ENCODE results near the gene GPR37L1. TPM values are rescaled to one million over a fixed set of nuclear protein-coding genes. Genes with fewer than 3 reads are reported as not detected.
"Not testable (repeated sequence)": the region's sequence is repeated elsewhere in the genome, so short reads cannot be mapped to it uniquely, and the experiment has no call there.

GPR37L1 gene
- total RNA-seq, 1 donor from 2014 or later: not detected

GRCh38 chr1:202160377-202160940 is 37.7 kb downstream of the GPR37L1 start, which contains the start of gene PTPN7:
Gene PTPN7 (minus strand): TSS chr1:202160602. CDS start chr1:202159402, 1,200 bp downstream.
- H3K36me3 Mint-ChIP-seq (ENCODE audit: low read depth): peaks cover 49% of the 10 kb centered on the region
- H3K9me3 Mint-ChIP-seq: no peaks in the 10 kb centered on the region
- peaks cover 71% of the 10 kb centered on the region for H3K4me1 Mint-ChIP-seq
- peak within 1 kb of the TSS; percentile 97 for H3K27ac Mint-ChIP-seq
- DNase-seq: peak; percentile 89
- H3K27me3 Mint-ChIP-seq: no peaks in the 10 kb centered on the region
- H3K4me3 Mint-ChIP-seq: peak within 1 kb of the TSS; percentile 99
- intact Hi-C loops (cut with micrococcal nuclease): loop anchor here (1.0 to 10.0 kb wide), 2 partner anchors 15 to 644 kb away; partner anchors contain the start of gene KDM5B

DNA sequence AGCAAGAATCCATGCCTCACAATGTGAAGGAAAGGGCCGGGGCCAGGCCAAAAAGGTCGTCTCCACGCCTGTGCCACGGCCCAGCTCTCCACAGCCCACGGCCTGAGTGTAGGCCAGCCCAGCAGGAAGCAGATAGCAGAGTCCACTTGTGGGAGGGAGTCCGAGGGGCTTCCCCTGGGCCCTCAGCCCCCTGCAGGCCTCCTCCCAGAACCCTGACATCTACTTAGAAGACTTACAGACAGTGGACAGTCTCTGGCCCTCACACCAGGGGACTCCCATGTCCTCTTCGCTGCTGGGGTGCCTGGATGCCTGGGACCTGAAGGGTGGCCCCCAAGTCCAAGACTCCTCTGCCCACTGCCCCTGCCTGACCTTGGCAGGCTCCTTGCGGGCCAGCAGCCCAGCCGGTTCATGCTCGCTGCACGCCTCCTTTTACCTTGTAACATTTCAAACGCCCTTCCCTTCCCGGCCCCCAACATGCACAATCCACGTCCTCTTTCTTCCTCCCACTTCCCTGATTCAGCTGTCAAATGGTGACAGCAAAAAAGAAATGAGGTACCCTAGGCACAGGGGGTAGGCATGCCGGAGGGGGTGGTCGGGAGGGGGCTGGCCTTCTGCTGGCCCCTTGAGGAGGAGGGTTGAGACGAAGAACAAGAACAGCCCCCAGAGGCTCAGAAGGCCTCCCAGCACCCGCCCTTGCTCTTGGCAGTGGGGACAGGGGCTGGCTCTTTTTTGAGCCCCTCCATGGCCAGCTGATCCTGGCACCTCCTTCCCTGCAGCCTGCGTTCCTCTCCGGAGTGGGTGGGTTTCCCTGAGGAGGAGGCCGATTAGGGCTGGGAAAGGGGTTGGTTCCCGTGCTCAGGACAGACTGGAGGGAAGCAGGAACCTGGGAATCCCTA is 38.7 kb downstream of the GPR37L1 start:
- H3K4me1 Mint-ChIP-seq: peaks cover 71% of the 10 kb centered on the region
- DNase-seq: peak; percentile 68
- intact Hi-C loops (cut with micrococcal nuclease): loop anchor here (10.0 kb wide), 1 partner anchor 643 kb away; the partner anchor contains the start of gene KDM5B

DNA sequence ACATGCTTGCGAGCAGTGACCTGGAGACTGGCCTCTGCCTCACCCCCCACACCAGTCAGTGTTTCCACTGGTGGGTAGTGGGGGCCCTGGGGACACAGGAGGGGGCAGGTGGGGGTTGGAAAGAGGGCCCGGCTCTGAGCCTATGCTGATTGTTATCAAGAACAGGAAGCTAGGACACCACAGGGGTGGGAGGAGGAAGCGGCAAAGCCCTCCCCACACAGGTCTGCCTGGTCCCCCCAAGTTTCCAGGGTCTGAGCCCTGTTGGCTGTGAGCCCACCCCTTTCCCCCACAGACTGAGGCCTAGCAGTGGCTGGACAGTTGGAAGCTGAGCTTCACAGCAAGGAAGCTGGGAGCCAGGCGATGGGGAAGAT is 39.3 kb downstream of the GPR37L1 start:
- Mint-ChIP-seq H3K36me3 (ENCODE audit: low read depth) (peaks cover 35% of the 10 kb centered on the region), H3K9me3 (no peaks in the 10 kb centered on the region), H3K27ac (peak overlapping the region; percentile 97), H3K27me3 (no peaks in the 10 kb centered on the region), H3K4me1 (peaks cover 76% of the 10 kb centered on the region), H3K4me3 (peak overlapping the region; percentile 99)
- intact Hi-C loops (cut with micrococcal nuclease): loop anchor here (10.0 kb wide), 1 partner anchor 643 kb away; the partner anchor contains the start of gene KDM5B
- DNase-seq: peak; percentile 86

More for the DNA sequence above, 38.7 kb downstream of the GPR37L1 start:
- H3K4me3 Mint-ChIP-seq: peak overlapping the region; percentile 99
- no peaks in the 10 kb centered on the region for H3K9me3 Mint-ChIP-seq
- peaks cover 40% of the 10 kb centered on the region for H3K36me3 Mint-ChIP-seq (ENCODE audit: low read depth)
- peak overlapping the region; percentile 97 for H3K27ac Mint-ChIP-seq
- no peaks in the 10 kb centered on the region for H3K27me3 Mint-ChIP-seq

DNA sequence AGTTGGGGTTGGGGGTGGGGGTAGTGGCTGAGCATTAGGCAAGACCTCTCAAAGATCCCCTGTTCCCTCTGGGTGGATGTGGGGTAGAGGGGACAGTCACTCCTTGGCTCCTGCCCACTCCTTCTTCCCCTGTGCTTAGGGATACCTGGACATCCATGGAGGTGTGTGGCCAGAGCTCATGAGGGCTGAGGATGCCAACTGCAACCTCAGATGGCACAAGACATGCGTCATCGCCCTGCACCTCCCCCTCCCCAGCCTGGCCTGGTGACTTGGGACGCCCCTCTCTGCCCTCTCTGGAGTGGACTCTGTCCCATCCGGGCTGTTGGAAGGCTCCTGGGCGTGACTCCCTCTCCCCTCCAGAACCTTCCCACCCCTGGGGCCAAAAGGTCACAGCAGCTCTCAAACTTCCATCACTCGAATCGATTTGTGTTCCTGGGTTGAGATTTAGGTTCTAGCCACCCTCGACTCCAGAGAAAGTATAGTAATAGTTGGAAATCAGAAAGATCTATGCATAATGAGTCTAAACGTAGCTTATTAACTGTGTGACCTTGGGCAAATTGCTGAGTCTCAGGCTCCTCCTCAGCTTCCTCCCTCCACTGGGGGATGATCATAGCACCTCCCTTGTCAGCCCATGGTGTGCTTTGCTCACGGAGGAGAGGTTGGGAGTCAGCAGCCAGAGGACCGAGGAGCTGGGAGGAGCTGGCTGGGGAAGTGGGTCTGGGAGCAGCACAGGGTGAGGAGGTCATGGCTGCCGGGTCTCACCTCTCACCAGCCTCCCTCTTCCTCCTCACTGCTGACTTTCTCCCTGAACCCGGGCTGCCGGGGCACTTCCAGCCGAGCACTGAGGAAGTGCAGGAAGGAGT is 39.9 kb downstream of the GPR37L1 start:
- peak overlapping the region; percentile 97 for H3K27ac Mint-ChIP-seq
- peak; percentile 74 for DNase-seq
- no peaks in the 10 kb centered on the region for H3K9me3 Mint-ChIP-seq
- H3K4me1 Mint-ChIP-seq: peaks cover 75% of the 10 kb centered on the region
- intact Hi-C loops (cut with micrococcal nuclease): loop anchor here (10.0 kb wide), 1 partner anchor 642 kb away; the partner anchor contains the start of gene KDM5B
- no peaks in the 10 kb centered on the region for H3K27me3 Mint-ChIP-seq
- H3K36me3 Mint-ChIP-seq (ENCODE audit: low read depth): peaks cover 30% of the 10 kb centered on the region
- peak overlapping the region; percentile 99 for H3K4me3 Mint-ChIP-seq

- no peaks in the 10 kb centered on the region for H3K27me3 Mint-ChIP-seq
- peaks cover 23% of the 10 kb centered on the region for H3K36me3 Mint-ChIP-seq (ENCODE audit: low read depth)
- no peaks in the 10 kb centered on the region for H3K9me3 Mint-ChIP-seq
- peaks cover 68% of the 10 kb centered on the region for H3K4me1 Mint-ChIP-seq
- peak overlapping the region; percentile 97 for H3K27ac Mint-ChIP-seq
- intact Hi-C loops (cut with micrococcal nuclease): loop anchor here (10.0 kb wide), 1 partner anchor 641 kb away; the partner anchor contains the start of gene KDM5B
- H3K4me3 Mint-ChIP-seq: peak overlapping the region; percentile 99
- peak; percentile 58 for DNase-seq
Observed at GRCh38 chr1:202163281-202164270, 40.9 kb downstream of the GPR37L1 start.

DNA sequence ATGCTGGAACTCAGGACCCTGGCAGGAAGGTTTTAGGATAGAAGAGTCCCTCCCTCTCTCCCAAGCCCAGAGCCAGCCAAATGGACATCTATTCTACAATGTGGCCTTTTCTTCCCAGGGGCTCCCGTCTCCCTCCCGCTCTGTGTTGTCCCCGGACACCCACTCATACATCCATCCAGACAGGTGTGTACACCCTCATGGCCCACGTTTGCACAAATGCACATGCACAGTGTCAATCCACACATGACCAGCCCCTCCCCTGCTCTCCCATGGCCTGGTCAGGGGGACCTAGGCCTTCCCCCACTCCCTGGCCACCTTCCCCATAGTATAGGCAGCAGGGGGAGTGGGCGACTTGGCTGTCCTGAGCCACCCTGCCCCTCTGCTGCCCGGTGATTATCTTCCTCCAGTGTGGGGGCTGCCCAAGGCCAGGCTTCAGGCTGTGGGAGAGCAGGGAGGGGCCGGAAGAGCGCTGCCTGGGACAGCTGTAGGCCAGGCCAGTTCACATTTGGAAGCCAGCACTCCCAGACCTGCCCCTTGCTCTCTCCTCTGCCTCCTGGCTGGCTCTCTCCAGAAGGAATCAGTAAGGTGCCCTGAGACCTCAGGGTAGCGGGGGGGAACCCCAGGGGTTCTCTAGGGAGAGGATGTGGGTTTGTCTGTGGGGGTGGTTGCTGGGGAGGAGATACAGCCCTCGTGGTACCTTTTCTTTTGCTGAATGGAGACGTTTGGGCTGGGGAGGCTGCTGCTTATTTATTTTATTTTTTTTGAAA is 41.7 kb downstream of the GPR37L1 start:
- no peaks in the 10 kb centered on the region for H3K9me3 Mint-ChIP-seq
- H3K27me3 Mint-ChIP-seq: no peaks in the 10 kb centered on the region
- intact Hi-C loops (cut with micrococcal nuclease): loop anchor here (10.0 kb wide), 1 partner anchor 640 kb away; the partner anchor contains the start of gene KDM5B
- peak overlapping the region; percentile 85 for H3K4me3 Mint-ChIP-seq
- peaks cover 14% of the 10 kb centered on the region for H3K36me3 Mint-ChIP-seq (ENCODE audit: low read depth)
- H3K27ac Mint-ChIP-seq: peak overlapping the region; percentile 97
- peaks cover 61% of the 10 kb centered on the region for H3K4me1 Mint-ChIP-seq
- peak; percentile 93 for DNase-seq

GRCh38 chr1:202165267-202165941 is 42.7 kb downstream of the GPR37L1 start:
- H3K9me3 Mint-ChIP-seq: no peaks in the 10 kb centered on the region
- intact Hi-C loops (cut with micrococcal nuclease): loop anchor here (10.0 kb wide), 1 partner anchor 639 kb away; the partner anchor contains the start of gene KDM5B
- no peaks in the 10 kb centered on the region for H3K27me3 Mint-ChIP-seq
- H3K4me3 Mint-ChIP-seq: peak overlapping the region; percentile 85
- DNase-seq: peak; percentile 79
- peaks cover 58% of the 10 kb centered on the region for H3K4me1 Mint-ChIP-seq
- peaks cover 6% of the 10 kb centered on the region for H3K36me3 Mint-ChIP-seq (ENCODE audit: low read depth)
- peak overlapping the region; percentile 97 for H3K27ac Mint-ChIP-seq

DNA sequence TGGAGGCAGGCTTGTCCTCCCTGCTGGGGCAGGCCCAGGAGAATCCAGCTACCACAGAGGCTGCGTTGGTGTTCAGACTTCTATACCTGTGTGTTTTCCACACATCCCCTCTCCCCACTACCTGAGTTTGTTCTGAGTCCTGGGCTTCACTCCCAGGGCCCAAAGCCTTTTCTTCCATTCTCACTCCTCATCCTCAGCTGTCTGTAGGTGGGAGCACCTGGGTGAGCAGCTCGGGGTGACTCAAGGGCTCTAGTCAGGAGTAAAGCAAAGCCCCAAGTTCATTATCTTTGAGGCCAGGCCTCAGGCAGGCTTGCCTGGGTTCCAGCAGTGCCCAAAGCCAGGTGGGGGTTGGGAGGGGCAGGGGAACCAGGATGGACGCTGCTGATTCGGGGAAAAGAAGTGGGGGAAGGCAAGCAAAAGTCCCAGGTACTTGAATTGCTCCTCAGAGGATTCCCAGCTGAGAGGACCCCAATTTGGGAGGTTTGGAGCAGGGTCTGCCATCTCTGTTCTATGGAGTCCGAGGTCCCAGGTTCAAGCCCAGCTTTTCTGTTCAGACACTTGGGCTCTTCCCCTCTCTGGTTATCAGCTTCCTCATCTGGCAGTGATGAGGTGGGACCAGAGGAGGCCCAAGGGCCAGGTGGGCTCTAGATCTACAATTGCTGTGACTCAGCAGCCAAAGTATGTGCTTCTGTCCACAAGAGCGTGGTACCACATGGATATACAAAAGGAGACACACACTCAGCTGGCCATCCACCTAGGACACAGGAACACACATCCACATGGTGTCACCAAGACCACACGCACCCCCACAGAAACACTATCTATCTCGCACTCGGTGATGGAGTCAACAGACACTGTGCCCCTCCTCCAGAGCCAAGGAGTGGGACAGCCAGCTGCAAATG is 43.5 kb downstream of the GPR37L1 start:
- peak overlapping the region; percentile 85 for H3K4me3 Mint-ChIP-seq
- no peaks in the 10 kb centered on the region for H3K27me3 Mint-ChIP-seq
- H3K4me1 Mint-ChIP-seq: peaks cover 52% of the 10 kb centered on the region
- DNase-seq: no peak
- H3K27ac Mint-ChIP-seq: peak overlapping the region; percentile 97
- intact Hi-C loops (cut with micrococcal nuclease): loop anchor here (10.0 kb wide), 1 partner anchor 639 kb away; the partner anchor contains the start of gene KDM5B
- H3K36me3 Mint-ChIP-seq (ENCODE audit: low read depth): peaks cover 2% of the 10 kb centered on the region
- H3K9me3 Mint-ChIP-seq: no peaks in the 10 kb centered on the region

DNA sequence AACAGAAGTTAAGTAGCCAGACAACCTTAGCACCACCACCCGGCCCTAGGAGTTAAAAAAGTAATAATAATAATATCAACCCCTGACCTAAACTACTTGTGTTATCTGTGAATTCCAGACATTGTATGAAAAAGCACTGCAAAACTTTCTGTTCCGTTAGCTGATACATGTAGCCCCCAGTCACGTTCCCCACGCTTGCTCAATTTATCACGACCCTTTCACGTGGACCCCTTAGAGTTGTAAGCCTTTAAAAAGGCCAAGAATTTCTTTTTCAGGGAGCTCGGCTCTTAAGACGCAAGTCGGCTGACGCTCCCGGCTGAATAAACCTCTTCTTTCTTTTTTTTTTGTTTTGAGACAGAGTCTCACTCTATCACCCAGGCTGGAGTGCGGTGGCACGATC is 44.3 kb downstream of the GPR37L1 start:
- not testable (repeated sequence) for H3K4me3 Mint-ChIP-seq; H3K9me3 Mint-ChIP-seq; H3K36me3 Mint-ChIP-seq (ENCODE audit: low read depth); H3K27me3 Mint-ChIP-seq; DNase-seq
- Mint-ChIP-seq H3K4me1 (peaks cover 47% of the 10 kb centered on the region), H3K27ac (peak overlapping the region; percentile 97)
- intact Hi-C loops (cut with micrococcal nuclease): loop anchor here (10.0 kb wide), 1 partner anchor 638 kb away; the partner anchor contains the start of gene KDM5B

- intact Hi-C loops (cut with micrococcal nuclease): loop anchor here (10.0 kb wide), 1 partner anchor 637 kb away; the partner anchor contains the start of gene KDM5B
- no peak overlapping the region for H3K27ac Mint-ChIP-seq
Observed at GRCh38 chr1:202167708-202168415, 45.1 kb downstream of the GPR37L1 start.

More at GRCh38 chr1:202167708-202168415, 45.1 kb downstream of the GPR37L1 start:
- Mint-ChIP-seq H3K27me3 (no peaks in the 10 kb centered on the region), H3K4me3 (no peak overlapping the region), H3K9me3 (no peaks in the 10 kb centered on the region), H3K36me3 (ENCODE audit: low read depth) (peaks cover 2% of the 10 kb centered on the region), H3K4me1 (peaks cover 39% of the 10 kb centered on the region)
- no peak for DNase-seq
